Stimulated activated CD4-positive, alpha-beta T cell treated with anti-CD3 and anti-CD28 coated beads, Interleukin-4, amount 100 ng/mL, for 1 hour (primary cell): Measurements from ENCODE around the gene TGFBR2.

Experiments used
- DNase-seq: peaks from one replicate; pipeline ENCODE4 v3.0.0-alpha.2; 2020

TGFBR2 gene

DNA sequence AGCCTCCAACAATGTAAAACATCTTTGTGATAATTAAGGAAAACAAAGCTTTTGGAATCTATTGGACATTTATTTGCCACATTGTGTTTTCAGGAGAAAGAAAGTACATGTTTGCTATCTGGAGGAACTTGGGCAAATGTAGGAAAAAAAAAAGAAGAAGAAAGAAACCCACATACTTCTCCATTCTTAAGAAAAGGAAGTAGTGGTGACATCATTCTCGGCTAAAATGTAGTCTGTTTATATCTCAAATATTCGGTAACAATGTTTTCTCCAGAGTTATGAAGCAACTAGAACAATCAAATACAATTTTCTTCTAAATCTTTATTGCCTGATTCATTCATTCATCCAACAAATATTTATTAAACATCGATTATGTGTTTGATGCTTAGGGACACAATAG lies 2.3 kb upstream of the TGFBR2 start:
- no peak for DNase-seq

DNA sequence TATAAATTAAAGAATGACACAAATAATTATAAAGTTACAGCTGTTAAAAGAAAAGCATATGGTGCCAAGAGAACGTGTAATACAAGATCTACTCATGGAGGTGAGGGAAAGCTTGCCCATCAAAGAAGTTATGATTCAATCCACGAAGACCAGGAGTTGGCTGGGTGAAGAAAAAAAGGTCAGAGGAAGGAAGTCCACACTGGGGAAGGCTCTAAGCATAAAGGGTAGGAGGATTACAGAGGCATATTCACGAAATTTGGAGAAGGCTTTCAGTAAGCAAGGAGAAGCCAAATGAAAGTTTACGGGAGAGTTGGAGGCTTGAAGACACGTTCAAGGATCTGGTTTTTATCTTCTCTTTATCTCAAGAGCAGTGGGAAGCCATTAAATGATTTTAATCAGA lies 1.8 kb upstream of the TGFBR2 start:
- no peak for DNase-seq

DNA sequence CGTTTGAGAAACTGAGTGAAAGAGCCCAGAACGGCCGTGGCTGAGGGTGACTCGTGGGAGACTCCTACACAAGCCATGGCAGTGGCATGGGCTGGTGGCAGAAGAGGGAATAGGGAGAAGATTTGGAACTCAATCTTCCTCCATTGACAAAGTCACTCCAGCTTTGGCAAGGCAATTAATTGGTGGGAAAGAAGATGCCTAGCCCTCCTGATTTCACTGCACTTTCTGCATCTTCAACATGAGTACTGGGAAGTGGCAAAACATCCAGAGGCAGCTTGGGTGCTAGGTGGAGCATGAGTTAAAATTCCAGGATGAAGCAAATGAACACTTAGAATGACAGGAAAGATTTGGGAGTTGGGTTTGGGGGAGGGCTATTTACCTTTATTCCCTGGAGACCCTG lies 1.4 kb upstream of the TGFBR2 start:
- no peak for DNase-seq

DNA sequence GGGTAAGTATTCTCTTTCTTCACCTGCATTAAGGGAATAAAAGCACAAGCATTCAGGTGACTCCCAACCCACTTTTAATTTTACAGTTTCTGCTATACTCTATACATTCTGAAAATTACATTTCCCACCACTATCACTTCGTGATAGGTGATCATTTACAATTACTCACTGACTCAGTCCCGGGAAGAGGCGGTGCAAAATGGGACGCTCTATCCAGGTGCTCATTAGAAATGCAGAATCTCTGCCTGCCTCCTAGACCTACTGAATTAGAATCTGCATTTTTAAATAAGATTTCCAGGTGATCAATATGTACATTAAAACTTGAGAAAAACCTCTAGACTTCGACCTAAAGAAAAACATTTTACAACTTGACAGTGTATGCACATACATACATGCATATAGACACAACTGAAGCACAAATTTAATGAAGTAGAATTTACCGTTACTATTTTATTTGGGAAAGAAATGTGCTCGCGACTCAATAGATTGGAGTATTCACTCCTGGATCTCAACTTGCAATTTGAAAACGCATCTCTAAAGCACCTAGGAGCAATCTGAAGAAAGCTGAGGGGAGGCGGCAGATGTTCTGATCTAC lies 598 bp upstream of the TGFBR2 start:
- no peak for DNase-seq

GRCh38 chr3:30607032-30607833 lies 832 bp downstream of the TGFBR2 start:
- DNase-seq, result peak; percentile 71

DNA sequence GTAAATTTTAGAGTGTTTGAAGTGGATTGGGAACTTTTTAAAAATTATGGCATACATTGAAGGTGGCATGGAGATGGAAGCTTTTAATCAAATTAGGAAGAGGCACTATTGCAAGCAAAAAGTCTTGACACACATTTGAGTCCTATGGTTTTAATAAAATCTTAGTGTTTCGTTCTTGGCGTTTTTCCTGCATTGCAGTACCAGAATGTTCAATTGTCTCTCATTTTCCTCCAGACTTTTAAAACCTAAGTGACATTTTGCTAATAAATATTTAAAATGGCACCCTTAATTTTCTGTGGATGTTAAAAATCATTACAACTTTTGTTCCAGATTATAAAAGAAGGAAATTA lies 2.2 kb downstream of the TGFBR2 start:
- DNase-seq, result no peak

DNA sequence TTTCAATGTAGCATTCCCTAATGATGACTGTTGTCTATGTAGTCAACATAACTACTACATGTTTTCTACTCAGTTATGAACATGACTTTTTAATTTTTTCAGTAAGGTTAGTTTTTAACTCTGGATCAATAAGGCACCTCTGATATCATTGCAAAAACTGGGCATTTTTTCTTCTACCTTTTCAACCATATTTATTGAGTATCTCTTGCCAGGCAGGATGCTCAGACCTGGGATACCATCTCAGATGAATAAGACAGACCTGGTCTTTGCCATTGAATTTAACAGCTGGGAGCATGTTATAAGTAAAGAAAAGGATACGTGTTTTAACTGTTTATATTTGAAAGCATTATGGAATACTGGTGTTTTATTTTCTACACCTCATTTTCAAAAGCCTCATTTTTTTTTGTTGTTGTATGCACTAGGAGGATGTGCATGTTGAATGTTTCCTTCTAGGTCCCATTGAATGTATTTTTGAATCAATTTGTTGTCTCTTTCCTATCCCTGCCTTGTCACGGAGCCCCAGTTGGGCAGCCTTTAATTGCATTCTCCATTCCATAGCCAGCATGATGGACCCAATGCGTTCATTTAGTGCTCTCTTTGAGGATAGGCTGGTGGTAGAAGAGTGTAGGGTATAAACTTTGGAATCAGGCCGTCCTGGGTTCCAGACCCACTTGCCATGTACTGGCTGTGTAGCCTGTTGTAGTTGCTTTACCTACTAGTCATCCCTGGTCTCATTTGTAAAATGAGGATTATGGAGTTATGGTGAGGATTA lies 3.7 kb downstream of the TGFBR2 start:
- no peak for DNase-seq

DNA sequence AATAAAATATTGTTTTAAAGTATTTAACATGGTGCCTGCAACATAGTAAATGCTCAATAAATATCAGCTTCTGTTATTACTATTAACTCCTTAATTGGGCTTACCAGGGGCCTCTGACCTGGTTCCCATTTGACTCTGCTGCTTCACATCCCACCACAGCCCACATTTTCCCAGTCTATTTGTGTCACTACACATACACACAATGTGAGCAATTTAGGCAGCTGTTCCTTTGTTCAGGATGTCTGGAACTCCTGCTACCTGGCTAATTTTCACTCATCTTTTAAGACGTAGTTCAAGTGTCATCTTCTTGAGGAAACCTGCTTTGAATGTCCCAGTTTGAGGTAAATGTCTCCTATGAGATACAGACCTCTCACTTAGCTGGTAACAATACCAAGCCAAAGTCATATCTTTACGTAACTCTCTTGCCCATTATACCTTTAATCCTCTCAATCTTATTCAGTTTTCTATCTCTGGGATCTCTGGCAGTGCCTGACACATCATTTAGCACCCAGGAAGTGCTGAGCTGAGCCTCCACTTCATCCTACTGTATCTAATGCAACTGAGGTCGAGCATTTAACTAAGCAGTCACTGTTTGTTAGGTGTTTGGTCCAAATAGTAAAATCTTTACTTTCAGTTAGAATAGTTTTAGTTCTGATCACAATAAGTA lies 4.4 kb downstream of the TGFBR2 start:
- DNase-seq, result no peak

- DNase-seq, result no peak
Measured at GRCh38 chr3:30611613-30612436, 5.4 kb downstream of the TGFBR2 start.

- no peak for DNase-seq
Measured at GRCh38 chr3:30612437-30613132, 6.2 kb downstream of the TGFBR2 start.

GRCh38 chr3:30613133-30613825 lies 6.9 kb downstream of the TGFBR2 start:
- no peak for DNase-seq

DNA sequence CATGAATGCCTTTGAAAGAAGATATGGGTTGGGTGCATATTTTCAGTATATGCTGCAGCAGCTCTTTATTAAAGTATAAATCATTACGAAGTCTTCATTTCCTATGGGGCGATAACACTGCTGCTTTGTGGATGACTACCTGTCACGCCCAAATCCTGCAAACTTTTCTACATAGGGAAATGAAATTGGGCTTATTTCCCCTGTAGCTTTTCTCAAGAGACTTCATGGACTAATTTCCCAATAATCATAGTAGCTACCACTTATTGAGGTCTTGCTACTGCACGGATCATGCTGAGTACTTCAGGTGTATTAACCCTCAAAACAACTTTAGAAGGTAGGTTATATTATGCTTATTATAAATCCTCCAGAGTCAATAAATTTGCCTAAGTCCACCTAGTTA lies 8.0 kb downstream of the TGFBR2 start:
- DNase-seq, result no peak

DNA sequence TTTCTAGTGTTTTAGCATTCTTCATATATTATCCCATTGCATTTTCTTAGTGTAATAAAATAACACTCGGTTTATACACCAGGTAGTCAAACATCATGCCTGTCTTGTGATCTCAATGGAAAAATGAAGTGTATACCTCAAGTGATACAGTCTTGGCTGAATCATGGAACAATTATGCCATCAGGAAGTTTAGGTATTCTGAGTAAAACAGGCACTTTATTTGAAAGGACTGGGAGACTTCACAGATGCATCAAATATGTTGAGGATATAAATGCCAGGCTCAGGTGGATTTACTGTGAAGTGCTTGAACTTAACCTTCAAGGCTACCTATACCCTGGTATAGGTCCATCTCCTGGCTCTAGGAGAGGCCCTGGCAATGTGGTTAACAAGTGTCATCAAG lies 8.5 kb downstream of the TGFBR2 start:
- DNase-seq, result no peak

- no peak for DNase-seq
Measured at GRCh38 chr3:30615615-30616346, 9.4 kb downstream of the TGFBR2 start.

GRCh38 chr3:30616347-30617027 lies 10.1 kb downstream of the TGFBR2 start:
- DNase-seq, result no peak

DNA sequence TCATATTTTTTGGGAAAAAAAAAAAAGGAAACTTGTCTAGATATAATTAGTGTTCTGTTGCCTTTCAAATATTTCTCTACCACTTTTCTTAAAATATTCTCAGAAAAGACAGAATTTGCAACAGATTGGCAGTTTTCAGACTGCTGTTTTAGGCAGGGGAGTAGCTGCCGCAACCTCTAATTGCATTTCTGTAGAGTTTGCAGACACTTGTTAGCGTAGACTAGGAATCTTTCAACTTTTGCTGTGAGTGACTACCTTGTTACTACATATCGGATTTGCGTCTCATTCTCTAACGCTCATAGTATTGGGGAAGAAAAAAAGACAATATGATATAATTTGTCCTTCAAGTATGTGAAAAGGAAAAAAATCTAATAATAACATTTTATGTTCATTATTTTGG lies 10.7 kb downstream of the TGFBR2 start:
- no peak for DNase-seq

DNA sequence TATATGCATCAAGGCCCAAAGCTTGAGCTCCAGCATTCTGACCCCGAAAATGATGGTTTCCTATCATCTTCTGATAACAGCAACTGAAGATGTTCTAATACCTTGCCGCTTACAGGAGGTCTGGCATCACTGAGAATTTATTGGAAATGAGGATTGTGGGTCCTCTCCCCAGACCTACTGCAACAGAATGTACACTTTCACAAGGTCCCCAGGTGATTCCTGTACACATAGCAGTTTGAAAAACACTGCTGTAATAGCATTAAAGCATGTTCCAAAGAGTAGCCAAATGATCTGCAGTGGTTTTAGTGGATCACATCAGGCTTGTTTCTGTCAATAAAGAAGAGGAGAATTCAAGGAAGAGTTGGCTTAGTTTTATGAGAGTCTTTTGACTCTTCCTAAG lies 11.3 kb downstream of the TGFBR2 start:
- no peak for DNase-seq

DNA sequence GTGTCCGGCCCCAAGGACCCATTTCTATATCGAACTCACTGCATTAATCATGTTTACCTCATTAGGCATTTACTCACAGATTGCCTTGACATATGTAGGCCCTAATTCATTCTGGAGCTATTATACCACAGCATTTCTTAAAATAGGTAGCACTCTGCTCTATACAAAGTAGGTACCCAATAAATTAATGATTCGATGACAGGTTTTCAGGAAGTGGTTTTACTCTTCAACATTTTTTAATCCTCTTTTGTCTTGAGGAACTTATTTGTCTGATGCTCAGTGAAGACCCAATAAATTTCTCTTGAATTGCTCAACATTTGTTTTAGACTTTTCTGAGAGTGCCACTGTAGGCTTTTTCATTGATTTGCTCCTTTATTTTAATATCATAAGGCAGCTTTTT lies 12.1 kb downstream of the TGFBR2 start:
- no peak for DNase-seq

- no peak for DNase-seq
Measured at GRCh38 chr3:30619318-30619717, 12.9 kb downstream of the TGFBR2 start.
